SK-N-MC (cell line): Measurements from ENCODE around the gene RNASE7.
"Not testable (repeated sequence)": the region's sequence is repeated elsewhere in the genome, so short reads cannot be mapped to it uniquely, and the experiment has no call there.

ENCODE experiments used
- DNase-seq: peaks from one replicate; pipeline ENCODE4 v3.0.0-alpha.2; 2011; ENCODE audit warnings: low read depth, low spot score
- H3K27ac ChIP-seq: fragments of 200-600 bp; sonication (generic); 2 replicates; pipeline ENCODE4 v1.5.1; 2016; ENCODE audit warnings: mixed run types
- H3K36me3 ChIP-seq: fragments of 200-600 bp; sonication (generic); 2 replicates; pipeline ENCODE4 v1.6.1; 2017; ENCODE audit warnings: antibody characterized with exemption, low read length, mixed read lengths; ENCODE audit not compliant: insufficient read depth
- H3K4me3 ChIP-seq: fragments of 200-600 bp; sonication (generic); 2 replicates; pipeline ENCODE4 v1.5.1; 2016
- H3K9ac ChIP-seq: fragments of 200-600 bp; sonication (generic); 2 replicates; pipeline ENCODE4 v1.8.0; 2017; ENCODE audit warnings: mixed run types, mixed read lengths; ENCODE audit not compliant: insufficient read length
- H3K9me3 ChIP-seq: fragments of 200-600 bp; sonication (generic); 2 replicates; pipeline ENCODE4 v1.6.1; 2017; ENCODE audit warnings: low read depth, mild to moderate bottlenecking, antibody characterized with exemption, low read length, moderate library complexity, mixed read lengths
- EZH2 ChIP-seq: fragments of 200-600 bp; sonication (generic); IDR thresholded peaks from one replicate; pipeline ENCODE4 v1.6.1; 2017; ENCODE audit warnings: antibody characterized with exemption
- FOXP2 ChIP-seq: optimal IDR thresholded peaks from 2 replicates; pipeline ENCODE3; 2011; ENCODE audit warnings: mild to moderate bottlenecking, moderate library complexity; ENCODE audit not compliant: insufficient read depth; ENCODE audit errors: extremely low read length, control extremely low read depth
- POLR2AphosphoS5 ChIP-seq: IDR thresholded peaks from 2 replicates; pipeline ENCODE4 v1.6.1; 2012; ENCODE audit warnings: mild to moderate bottlenecking, low read depth, low read length, borderline replicate concordance

The RNASE7 gene

DNA sequence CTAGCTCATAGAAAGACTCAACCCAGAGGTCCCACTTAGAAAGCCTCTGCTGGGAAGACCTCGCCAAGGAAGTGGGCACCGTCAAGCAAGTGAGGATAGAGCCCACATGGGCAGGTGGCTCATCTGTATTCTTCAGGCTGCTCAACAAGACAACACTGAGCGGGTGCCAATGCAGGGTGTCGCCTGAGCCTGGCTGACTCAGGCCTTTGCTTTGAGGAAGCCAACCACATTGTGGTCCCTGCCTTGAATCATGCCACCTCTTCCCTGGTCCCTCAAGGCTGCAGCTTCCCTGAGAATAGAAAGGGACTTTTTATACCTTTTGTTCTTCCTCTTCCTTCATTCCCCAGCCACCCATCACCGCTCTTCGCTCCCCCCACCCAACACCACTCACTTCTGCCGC, 5.4 kb upstream of the RNASE7 start:
- no peak for DNase-seq
- TF ChIP-seq POLR2AphosphoS5: no peak
- no peak for TF ChIP-seq FOXP2
- no peak for TF ChIP-seq EZH2
- Histone ChIP-seq H3K36me3 (no peaks in the 10 kb centered on the region), H3K9me3 (no peaks in the 10 kb centered on the region), H3K9ac (no peak overlapping the region), H3K27ac (no peak overlapping the region), H3K4me3 (no peak overlapping the region)

DNA sequence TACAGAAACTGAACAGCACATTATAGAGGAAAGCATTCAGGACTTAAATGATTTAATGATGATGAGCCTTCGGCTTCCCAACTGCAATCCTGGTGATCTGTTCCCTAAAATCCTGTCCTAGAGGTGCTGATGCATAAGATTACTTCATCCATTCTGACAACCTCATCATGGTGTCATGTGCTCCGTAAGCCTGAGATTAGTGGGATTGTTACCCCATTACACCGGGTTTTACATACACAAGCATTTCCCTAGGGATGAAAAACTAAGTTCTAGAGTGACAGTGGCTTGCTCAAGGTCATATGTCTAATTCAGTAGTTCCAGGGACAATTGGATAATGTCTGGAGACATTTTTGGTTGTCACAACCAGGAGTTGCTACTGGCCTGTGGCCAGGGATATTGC, 5.0 kb upstream of the RNASE7 start:
- no peaks in the 10 kb centered on the region for H3K36me3 ChIP-seq
- H3K4me3 ChIP-seq: no peak overlapping the region
- TF ChIP-seq POLR2AphosphoS5: no peak
- no peak for DNase-seq
- no peak overlapping the region for H3K9ac ChIP-seq
- no peak overlapping the region for H3K27ac ChIP-seq
- no peaks in the 10 kb centered on the region for H3K9me3 ChIP-seq

DNA sequence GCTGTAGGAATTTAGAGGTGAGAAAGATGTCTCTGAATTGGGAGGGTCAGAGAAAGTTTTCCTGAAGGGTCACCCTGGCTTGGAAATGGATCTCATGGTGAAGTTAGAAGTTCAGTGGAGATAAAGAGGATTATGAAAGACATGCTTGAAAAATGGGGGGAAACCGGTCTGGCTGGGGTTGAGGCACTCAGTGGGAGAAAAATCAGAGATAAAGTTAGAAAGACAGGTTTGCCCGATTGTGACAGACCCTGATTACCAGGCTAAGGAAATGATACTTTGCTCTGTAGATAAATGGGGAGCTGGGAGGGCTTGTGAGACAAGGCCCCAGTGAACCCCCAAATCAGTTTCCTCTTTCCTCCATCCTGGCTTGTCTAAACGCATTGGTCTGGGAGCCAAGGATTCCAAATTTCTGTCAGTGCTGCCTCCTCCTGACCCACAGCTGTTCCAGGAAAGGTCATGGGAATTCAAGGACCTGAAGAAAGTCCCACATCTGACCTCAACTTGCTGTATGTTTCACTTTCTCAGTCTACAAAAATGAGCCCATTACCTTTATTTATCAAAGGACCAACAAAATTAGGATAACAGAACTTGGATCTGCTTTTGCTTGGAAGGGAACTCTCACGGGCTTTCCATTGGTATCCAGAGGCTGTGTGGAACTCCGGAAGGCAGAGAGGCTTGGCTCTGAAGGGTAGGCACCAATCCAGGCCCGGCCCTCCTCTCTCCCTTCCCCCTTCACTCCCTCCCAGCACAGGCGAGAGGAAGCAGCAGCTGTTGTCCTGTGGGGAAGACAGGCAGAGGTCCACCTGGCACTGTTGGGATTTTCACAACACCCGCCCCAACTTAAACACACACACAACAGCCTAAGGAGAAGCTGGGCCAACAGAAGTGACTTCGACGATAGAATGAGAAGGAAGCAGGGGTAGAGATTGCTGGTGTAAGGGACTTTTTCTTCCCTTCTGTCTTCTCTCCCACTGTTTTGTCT, 3.4 kb upstream of the RNASE7 start:
- no peak for DNase-seq
- no peak overlapping the region for H3K4me3 ChIP-seq

DNA sequence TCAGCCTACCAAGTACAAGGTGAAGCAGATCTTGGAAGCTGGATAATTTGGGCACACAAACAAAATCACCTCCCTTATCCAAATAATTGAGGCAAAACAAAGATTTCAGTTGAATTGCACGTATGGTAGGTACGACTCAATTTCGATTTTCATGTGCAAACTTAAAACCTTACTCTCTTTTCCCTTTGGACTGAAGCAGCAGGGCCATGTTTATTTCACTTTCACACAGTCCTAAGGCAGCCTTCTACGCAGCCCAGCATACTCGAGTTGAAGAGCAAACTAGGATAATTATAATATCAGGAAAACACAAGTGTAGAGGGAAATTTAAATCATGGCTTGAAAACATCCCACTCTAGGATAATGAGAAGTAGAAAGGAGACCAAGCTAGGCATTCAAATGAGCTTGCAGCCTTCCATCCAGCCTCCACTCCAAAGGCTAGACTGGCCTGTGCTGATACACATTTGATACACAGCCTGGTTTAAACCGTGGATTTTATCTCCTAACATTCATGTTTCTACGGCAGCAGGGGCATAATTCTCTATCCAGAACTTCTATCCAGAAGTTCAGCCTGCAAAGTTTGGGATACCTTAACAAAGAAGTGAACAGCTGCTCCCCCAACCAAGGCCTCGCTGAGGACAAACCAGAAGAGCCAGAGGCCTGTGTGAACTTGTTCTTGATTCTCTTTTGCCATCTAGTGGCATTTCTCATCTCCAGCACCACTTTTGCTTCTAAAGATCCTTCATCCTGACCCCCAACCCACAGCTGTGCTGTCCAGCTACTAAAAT, 2.4 kb upstream of the RNASE7 start:
- no peak overlapping the region for H3K4me3 ChIP-seq
- no peaks in the 10 kb centered on the region for H3K9me3 ChIP-seq
- TF ChIP-seq POLR2AphosphoS5 (no peak), FOXP2 (no peak), EZH2 (no peak)
- H3K36me3 ChIP-seq: no peaks in the 10 kb centered on the region
- DNase-seq: no peak
- no peak overlapping the region for H3K27ac ChIP-seq
- no peak overlapping the region for H3K9ac ChIP-seq

More for the DNA sequence above, 3.4 kb upstream of the RNASE7 start:
- no peaks in the 10 kb centered on the region for H3K36me3 ChIP-seq
- TF ChIP-seq FOXP2 (no peak), POLR2AphosphoS5 (no peak), EZH2 (no peak)
- H3K9ac ChIP-seq: no peak overlapping the region
- H3K27ac ChIP-seq: no peak overlapping the region
- H3K9me3 ChIP-seq: no peaks in the 10 kb centered on the region

DNA sequence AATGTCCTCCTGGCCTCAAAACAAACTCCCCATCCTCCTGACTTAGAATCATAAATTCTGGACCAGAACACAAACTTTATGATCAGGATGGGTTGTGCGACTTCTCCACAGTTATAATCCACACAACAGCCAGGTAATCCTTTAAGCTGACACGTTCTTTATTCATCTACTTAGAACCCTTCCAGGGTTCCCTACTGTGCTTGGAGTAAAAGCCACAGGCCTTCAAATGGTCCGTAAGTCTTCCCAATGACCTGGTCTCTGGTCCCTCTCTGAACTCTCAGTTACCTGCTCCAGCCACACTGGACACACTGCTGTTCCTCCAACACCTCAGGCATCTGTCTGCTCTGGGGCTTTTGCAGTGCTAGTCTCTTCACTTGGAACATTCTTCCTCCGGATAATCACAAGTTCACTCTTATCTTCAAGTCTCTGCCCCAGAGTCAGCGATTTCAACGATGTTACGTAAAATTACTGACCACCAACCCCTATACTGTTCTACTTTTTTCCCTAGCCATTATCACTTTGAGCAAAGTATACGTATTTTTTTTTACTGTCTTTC, 1.7 kb upstream of the RNASE7 start:
- H3K27ac ChIP-seq: no peak overlapping the region
- no peak for DNase-seq
- no peak overlapping the region for H3K4me3 ChIP-seq
- H3K36me3 ChIP-seq: no peaks in the 10 kb centered on the region
- no peak for TF ChIP-seq EZH2
- TF ChIP-seq POLR2AphosphoS5: no peak
- no peak overlapping the region for H3K9ac ChIP-seq
- H3K9me3 ChIP-seq: no peaks in the 10 kb centered on the region

DNA sequence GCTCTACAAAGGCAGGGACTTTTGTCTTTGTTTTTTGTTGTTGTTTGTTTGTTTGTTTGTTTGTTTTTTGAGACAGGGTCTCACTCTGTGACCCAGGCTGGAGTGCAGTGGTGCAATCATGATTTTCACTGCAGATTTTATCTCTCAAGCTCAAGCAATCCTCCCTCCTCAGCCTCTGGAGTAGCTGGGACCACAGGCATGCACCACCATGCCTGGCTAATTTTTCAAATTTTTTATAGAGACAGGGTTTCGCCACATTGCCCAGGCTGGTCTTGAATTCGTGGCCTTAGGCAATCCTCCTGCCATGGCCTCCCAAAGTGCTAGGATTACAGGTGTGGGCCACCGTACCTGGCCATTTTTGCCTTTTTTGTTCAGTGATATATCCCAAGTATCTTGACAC, 1.2 kb upstream of the RNASE7 start:
- H3K9ac ChIP-seq: not testable (repeated sequence)

DNA sequence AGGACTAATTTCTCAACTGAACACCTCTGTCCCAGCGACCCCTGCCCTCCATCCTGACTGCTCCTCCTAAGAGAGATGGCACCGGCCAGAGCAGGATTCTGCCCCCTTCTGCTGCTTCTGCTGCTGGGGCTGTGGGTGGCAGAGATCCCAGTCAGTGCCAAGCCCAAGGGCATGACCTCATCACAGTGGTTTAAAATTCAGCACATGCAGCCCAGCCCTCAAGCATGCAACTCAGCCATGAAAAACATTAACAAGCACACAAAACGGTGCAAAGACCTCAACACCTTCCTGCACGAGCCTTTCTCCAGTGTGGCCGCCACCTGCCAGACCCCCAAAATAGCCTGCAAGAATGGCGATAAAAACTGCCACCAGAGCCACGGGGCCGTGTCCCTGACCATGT, 756 bp downstream of the RNASE7 start:
- Histone ChIP-seq H3K4me3 (no peak overlapping the region), H3K36me3 (no peaks in the 10 kb centered on the region), H3K9ac (no peak overlapping the region), H3K9me3 (no peaks in the 10 kb centered on the region), H3K27ac (no peak overlapping the region)
- no peak for TF ChIP-seq POLR2AphosphoS5
- no peak for TF ChIP-seq EZH2
- no peak for TF ChIP-seq FOXP2
- DNase-seq: no peak

More for the DNA sequence above, 1.2 kb upstream of the RNASE7 start:
- H3K36me3 ChIP-seq, DNase-seq, H3K9me3 ChIP-seq, H3K27ac ChIP-seq, H3K4me3 ChIP-seq: not testable (repeated sequence)

DNA sequence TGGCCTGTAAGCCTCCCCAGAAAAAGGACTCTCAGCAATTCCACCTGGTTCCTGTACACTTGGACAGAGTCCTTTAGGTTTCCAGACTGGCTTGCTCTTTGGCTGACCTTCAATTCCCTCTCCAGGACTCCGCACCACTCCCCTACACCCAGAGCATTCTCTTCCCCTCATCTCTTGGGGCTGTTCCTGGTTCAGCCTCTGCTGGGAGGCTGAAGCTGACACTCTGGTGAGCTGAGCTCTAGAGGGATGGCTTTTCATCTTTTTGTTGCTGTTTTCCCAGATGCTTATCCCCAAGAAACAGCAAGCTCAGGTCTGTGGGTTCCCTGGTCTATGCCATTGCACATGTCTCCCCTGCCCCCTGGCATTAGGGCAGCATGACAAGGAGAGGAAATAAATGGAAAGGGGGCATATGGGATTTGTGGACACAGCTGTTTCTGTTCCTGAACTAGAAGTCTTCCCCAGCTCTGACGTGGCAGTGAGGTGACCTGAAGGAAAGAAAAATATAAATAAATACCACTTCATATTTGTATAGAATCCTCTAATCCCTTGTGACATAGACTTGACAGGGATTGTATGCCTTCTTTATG, 1.3 kb downstream of the RNASE7 start:
- no peaks in the 10 kb centered on the region for H3K36me3 ChIP-seq
- no peaks in the 10 kb centered on the region for H3K9me3 ChIP-seq
- H3K9ac ChIP-seq: no peak overlapping the region
- H3K27ac ChIP-seq: no peak overlapping the region
- DNase-seq: no peak
- TF ChIP-seq FOXP2 (no peak), EZH2 (no peak), POLR2AphosphoS5 (no peak)
- H3K4me3 ChIP-seq: no peak overlapping the region
